GM12891 (cell line): ENCODE data around the gene SLC8B1.

Source experiments
- DNase-seq: peaks from one replicate; pipeline ENCODE4 v3.0.0; 2011; ENCODE audit warnings: low spot score; ENCODE audit not compliant: insufficient read length
- FAIRE-seq: peaks from 2 replicates; lab custom pipeline; 2011; peaks lifted over from hg19 to GRCh38; lab: Jason Lieb, UNC
- PAX5 ChIP-seq: IDR thresholded peaks from 2 replicates; pipeline ENCODE4 v1.6.1; 2011; ENCODE audit warnings: low read length, moderate library complexity, mild to moderate bottlenecking; ENCODE audit not compliant: insufficient read depth, severe bottlenecking
- POLR2A ChIP-seq: IDR thresholded peaks from 2 replicates; pipeline ENCODE4 v1.6.1; 2011; ENCODE audit warnings: low read depth, low read length, control low read depth
- POLR2AphosphoS5 ChIP-seq: IDR thresholded peaks from 2 replicates; pipeline ENCODE4 v1.6.1; 2011; ENCODE audit warnings: low read depth, low read length, control low read depth
- POU2F2 ChIP-seq: IDR thresholded peaks from 2 replicates; pipeline ENCODE4 v1.6.1; 2011; ENCODE audit warnings: low read depth, mild to moderate bottlenecking, control low read depth, low read length, moderate library complexity
- SPI1 ChIP-seq: IDR thresholded peaks from 2 replicates; pipeline ENCODE4 v1.6.1; 2011; ENCODE audit warnings: low read depth, low read length, control low read depth
- TAF1 ChIP-seq: IDR thresholded peaks from 2 replicates; pipeline ENCODE4 v1.6.1; 2011; ENCODE audit warnings: low read depth, low read length, control low read depth

The SLC8B1 gene

DNA sequence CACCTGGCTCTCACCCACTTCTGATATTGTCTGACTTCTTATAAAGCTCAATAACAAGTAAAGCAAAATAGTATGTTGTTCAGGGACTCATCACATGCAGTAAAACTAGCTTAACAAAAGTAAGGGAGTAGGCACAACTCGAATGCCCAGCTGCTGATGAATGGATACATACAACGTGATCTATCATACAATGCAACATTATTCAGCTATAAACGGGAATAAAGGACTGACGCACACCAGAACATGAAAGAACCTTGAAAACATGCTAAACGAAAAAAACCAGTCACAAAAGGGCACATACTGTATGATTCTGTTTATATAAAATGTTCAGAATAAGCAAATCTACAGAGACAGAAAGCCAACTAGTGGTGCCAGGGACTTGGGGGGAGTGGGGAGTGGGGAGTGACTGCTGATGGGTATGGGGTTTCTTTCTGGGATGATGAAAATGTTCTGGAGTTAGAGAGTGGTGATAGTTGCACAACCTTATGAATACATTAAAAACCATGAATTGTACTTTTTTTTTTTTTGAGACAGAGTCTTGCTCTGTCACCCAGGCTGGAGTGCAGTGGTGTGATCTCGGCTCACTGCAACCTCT, 34.6 kb upstream of the SLC8B1 start:
- TF ChIP-seq TAF1 (no peak), POU2F2 (no peak), POLR2AphosphoS5 (no peak), SPI1 (no peak), POLR2A (no peak), PAX5 (no peak)
- DNase-seq (no peak), FAIRE-seq (no peak)

DNA sequence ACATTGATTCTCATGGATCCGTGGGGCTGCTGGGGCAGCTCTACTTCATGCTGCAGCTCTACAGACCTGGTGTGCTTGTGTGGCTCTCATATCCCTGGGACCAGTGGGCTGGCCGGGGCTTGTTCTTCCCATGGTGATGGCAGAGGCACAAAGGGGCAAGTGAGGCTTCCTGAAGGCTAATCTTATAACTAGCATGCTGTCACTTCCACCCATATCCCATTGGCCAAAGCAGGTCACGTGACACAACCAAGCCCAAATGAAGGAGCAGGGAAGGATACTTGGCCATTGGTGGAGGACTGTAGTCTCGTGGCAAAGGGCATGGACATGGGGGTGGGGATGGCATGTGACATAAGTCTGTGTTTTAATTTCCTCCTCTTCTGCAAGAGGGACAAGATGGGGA, 33.4 kb upstream of the SLC8B1 start:
- FAIRE-seq (no peak), DNase-seq (no peak)
- no peak for TF ChIP-seq PAX5
- TF ChIP-seq POLR2AphosphoS5: no peak
- TF ChIP-seq TAF1: no peak
- no peak for TF ChIP-seq POLR2A
- no peak for TF ChIP-seq SPI1
- TF ChIP-seq POU2F2: no peak

DNA sequence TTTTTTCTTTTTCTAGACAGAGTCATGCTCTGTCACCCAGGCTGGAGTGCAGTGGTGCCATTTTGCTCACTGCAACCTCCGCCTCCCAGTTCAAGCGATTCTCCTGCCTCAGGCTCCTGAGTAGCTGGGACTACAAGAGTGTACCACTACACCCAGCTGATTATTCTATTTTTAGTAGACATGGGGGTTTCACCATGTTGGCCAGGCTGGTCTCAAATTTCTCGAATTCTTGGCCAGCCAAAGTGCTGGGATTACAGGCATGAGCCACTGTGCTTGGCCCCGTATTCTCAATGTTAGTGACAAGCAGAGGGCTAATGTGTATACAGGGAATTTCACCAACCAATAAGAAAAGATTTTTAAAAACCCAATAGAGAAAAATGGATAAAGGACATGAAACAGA, 31.9 kb upstream of the SLC8B1 start:
- DNase-seq (no peak), FAIRE-seq (no peak)
- TF ChIP-seq SPI1: no peak
- TF ChIP-seq TAF1: no peak
- TF ChIP-seq POU2F2: no peak
- TF ChIP-seq PAX5: no peak
- TF ChIP-seq POLR2A: no peak
- TF ChIP-seq POLR2AphosphoS5: no peak

DNA sequence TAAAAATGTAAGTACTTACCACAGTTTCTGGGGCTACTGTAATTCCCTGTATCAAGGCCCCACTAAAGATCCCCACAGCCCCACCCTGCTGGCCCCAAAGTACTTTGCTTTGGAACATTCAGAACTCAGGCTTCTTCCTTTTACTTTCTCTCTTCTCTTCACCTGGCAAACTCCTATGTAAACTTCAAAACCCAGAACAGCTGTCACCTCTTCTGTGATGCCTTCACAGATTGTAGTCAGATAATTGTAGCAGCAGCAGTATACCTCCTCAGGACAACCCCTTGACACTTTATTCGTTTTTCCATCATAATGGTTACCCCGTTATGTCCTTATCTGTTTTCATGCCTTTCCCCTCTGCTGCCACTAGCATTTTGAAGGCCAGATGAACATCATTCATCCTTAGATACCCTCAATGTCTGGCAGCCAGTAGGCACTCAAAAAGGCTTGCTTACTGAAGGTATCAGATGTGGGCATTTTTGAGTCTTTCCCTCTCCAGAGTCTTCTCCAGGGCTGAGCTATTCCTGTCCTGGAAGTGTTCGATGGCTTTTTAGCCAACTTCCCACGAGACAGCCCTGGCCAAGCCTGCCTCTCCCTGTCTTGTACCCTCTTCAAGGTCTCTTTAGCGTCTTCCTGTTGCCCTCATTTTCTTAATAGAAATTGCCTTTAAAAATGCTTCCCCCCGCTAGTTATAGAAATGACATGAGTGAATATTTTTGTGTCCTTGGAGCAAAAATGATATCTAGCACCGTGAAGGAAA, 30.9 kb upstream of the SLC8B1 start:
- FAIRE-seq (no peak), DNase-seq (no peak)
- no peak for TF ChIP-seq SPI1
- TF ChIP-seq POU2F2: no peak
- no peak for TF ChIP-seq TAF1
- no peak for TF ChIP-seq POLR2AphosphoS5
- no peak for TF ChIP-seq PAX5
- no peak for TF ChIP-seq POLR2A

DNA sequence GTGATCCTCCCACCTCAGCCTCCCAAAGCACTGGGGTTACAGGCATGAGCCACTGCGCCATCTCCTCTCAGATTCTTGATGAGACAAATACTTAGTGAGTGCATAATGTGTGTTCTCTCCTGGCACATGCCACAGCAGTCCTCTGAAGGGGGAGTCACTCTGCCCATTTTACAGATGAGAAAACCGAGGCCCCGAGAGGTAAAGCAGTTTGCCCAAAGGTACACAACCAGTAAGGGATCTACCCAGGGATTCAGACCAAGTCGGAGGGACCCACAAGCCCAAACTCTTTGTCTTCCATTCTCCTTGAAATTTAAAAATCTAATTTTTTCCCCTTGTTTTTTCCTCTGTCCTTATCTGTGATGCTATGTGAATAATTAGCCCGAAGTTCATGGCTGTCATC, 29.8 kb upstream of the SLC8B1 start:
- TF ChIP-seq POU2F2: no peak
- no peak for TF ChIP-seq POLR2AphosphoS5
- no peak for TF ChIP-seq POLR2A
- no peak for TF ChIP-seq SPI1
- no peak for TF ChIP-seq PAX5
- TF ChIP-seq TAF1: no peak
- DNase-seq (no peak), FAIRE-seq (no peak)

DNA sequence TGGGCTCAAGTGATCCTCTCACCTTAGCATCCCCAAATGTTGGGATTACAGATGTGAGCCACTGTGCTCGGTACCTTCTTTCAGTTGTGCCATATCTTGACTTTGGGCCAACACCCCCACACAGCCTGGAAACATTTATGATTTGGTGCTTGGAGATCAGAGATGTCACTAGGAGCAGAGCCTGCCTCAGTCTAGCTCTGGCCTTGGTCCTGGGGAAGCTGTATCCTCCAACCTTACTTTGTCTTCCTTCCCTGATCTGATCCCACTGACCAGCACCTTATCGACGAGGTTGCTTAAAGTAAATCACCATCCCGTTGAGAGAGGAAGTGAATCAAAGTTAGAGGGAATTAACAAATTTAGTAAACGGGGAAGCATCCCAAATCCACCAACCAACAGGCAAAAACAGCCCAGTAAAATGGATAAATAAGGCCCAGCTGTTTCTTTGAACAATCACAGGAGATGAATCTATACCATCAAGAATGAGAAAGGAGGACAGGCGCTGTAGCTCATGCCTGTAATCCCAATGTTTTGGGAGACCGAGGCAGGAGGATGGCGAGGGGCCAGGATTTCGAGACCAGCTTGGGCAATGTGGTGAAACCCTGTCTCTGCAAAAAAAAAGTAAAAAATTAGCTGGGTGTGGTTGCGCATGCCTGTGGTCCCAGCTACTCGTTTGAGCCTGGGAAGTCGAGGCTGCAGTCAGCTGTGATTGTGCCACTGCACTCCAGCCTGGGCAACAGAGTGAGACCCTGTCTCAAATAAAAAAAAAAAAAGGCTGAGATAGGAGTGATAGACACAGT, 26.9 kb upstream of the SLC8B1 start:
- no peak for DNase-seq
- TF ChIP-seq SPI1 (no peak), POLR2A (no peak), POU2F2 (no peak), POLR2AphosphoS5 (no peak), PAX5 (no peak), TAF1 (no peak)
- FAIRE-seq: no peak

DNA sequence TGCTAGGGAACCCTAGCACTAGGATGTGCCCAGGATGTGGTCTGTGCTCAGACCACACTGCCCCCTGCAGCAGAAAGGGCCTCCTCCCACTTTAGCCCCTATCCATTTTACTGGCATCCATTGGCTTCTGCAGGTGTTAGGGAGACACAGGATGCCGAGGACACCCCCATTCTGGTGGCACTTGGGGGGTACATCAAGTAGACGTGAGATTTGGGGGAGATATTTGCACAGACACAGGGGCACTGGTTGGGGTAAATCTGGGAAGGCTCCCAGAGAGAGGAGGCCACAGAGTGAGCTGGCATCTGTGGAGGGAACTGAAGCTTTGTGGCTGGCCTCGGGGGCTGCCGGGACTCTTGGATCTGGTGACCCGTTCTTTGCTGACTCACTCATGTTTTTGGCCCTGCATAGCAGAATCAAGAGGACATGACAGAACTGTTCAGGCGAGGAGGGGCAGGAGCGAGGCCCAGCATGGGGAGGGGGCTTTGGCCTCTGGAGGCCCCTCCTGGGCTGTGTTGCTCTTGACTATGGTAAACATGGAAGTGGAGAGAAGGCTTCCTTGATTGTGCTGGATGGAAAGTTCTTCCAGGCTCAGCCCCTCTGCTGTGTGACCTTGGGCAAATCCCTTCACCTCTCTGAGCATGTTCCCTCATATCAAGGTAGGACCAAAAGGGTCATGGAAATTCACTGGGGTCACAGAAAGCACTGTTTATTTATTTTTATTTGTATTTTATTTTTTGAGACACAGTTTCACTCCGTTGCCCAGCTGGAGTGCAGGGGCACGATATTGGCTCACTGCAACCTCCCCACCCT, 25.2 kb upstream of the SLC8B1 start:
- TF ChIP-seq POLR2A: no peak
- no peak for TF ChIP-seq SPI1
- TF ChIP-seq POU2F2: no peak
- TF ChIP-seq PAX5: no peak
- no peak for TF ChIP-seq POLR2AphosphoS5
- DNase-seq: no peak
- FAIRE-seq: no peak

DNA sequence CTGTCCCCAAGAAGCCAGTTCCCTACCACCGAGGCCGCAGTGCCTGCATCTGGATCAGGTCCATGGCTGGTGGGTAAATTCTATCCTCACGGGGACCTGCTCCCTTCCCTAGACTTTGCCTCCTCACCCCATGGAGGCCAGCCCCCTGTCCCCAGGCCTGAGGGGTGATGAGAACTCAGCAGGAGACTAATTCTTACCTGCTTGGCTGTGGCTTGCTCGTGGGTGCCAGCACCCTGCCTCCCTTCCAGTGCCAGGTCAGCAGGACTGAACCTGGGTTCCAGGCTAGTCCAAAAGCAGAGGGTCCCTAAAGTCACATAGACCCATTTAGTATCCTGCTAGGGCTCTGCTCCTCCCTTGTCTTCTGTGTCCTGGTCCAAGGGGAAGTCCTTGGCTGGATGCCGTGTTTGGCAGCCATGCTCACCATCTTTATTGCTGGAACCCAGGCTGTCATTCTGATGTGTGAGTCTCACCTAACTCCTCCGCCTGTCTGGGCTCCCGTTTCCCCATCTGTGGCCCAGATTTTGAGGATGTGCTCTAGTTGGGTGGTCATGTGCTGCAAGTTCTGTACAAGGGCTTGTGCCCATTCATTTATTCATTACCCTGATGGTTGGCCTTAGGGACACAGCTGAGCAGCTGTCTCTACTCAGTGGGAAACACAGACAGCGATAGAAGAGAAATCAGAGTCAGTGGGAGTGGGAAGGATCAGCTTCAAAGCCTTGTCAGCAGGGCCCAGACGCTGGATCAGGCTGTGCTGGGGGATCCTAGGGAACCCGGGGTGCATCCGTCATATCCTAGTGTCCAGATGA, 24.4 kb upstream of the SLC8B1 start:
- FAIRE-seq (no peak), DNase-seq (no peak)
- TF ChIP-seq SPI1 (no peak), POU2F2 (no peak), TAF1 (no peak), POLR2AphosphoS5 (no peak)
